Upper lobe of left lung (tissue), 6 donors: ENCODE data around the gene ZNF91. TPM values are rescaled to one million over a fixed set of nuclear protein-coding genes. Genes with fewer than 3 reads are reported as not detected.
"Not testable (repeated sequence)": the region's sequence is repeated elsewhere in the genome, so short reads cannot be mapped to it uniquely, and the experiment has no call there.

Experiments used
- ATAC-seq, 2 donors: fragments of 200-7000 bp; cut with Tn5 transposase; one replicate each; pipeline ENCODE4 v1.9.1; 2022; ENCODE audit warnings: mild to moderate bottlenecking in 2 of 2, moderate library complexity in 2 of 2; ENCODE audit not compliant: low FRiP score in 2 of 2
- DNase-seq, 2 donors: peaks; one replicate each; pipeline ENCODE4 v3.0.0-alpha.2; 2019 to 2020
- H3K27ac ChIP-seq, 4 donors: fragments of 200-600 bp; sonication (generic); one replicate each; pipeline ENCODE4 v1.5.1; 2016 to 2019
- H3K27me3 ChIP-seq, 4 donors: fragments of 200-600 bp; sonication (generic); one replicate each; pipeline ENCODE4 v1.5.1; 2017 to 2019
- H3K36me3 ChIP-seq, 4 donors: fragments of 200-600 bp; sonication (generic); one replicate each; pipeline ENCODE4 v1.5.1; 2016 to 2019
- H3K4me1 ChIP-seq, 4 donors: fragments of 200-600 bp; sonication (generic); one replicate each; pipeline ENCODE4 v1.5.1; 2018 to 2019
- H3K4me3 ChIP-seq, 4 donors: fragments of 200-600 bp; sonication (generic); one replicate each; pipeline ENCODE4 v1.5.1; 2017 to 2019; ENCODE audit warnings: mild to moderate bottlenecking in 2 of 4, moderate library complexity in 1 of 4
- H3K9me3 ChIP-seq, 4 donors: fragments of 200-600 bp; sonication (generic); one replicate each; pipeline ENCODE4 v1.5.1; 2018 to 2019
- CTCF ChIP-seq, 6 experiments: fragments of 450-650 bp in 4 of 6; fragments of 200-600 bp in 2 of 6; sonication (generic) in 2 of 6; IDR thresholded peaks; one replicate each; pipeline ENCODE4 v1.5.1; 2016 to 2019; ENCODE audit warnings: antibody characterized with exemption in 6 of 6
- EP300 ChIP-seq, 4 donors: sonication (generic); formaldehyde crosslinking; IDR thresholded peaks; one replicate each; pipeline ENCODE4 v1.5.1; 2017; ENCODE audit warnings: antibody characterized with exemption in 4 of 4, control low read depth in 2 of 4
- POLR2A ChIP-seq, 4 donors: fragments of 450-650 bp; IDR thresholded peaks; one replicate each; pipeline ENCODE4 v1.5.1; 2016 to 2017; ENCODE audit warnings: antibody characterized with exemption in 4 of 4, mild to moderate bottlenecking in 2 of 4
- POLR2AphosphoS5 ChIP-seq, 2 donors: sonication (generic); formaldehyde crosslinking; IDR thresholded peaks; one replicate each; pipeline ENCODE4 v1.5.1; 2017; ENCODE audit warnings: antibody characterized with exemption in 2 of 2
- WGBS, 2 donors: methylation state at CpG; one replicate each; pipeline ENCODE4 v1.1.5; 2017 to 2018; 5-methylcytosine and 5-hydroxymethylcytosine counted together
- total RNA-seq, 6 donors: library from RNA; depleted of rRNA in 4 of 6; stranded (reverse); fragments of >200 nt in 4 of 6; gene quantifications; one replicate each; pipeline versions ENCODE4 v1.1.0 to v1.2.1, GENCODE V29; 2016 to 2021
- donor health status: DM: no; HTN: no; CAD: no; lungs with moderate emphysema.
- donor health status: DM: no; HTN: yes; CAD: no; lungs with severe emphysema.

The ZNF91 gene
- total RNA-seq, 6 donors from 2014 or later, result 37.2 to 134 (median 53.9) TPM

GRCh38 chr19:23436944-23437343, 41.7 kb upstream of the ZNF91 start:
- H3K36me3 ChIP-seq, result no peaks in the 10 kb centered on the region
- no peak overlapping the region for H3K4me3 ChIP-seq
- no peak overlapping the region for H3K27ac ChIP-seq
- no peaks in the 10 kb centered on the region for H3K4me1 ChIP-seq
- no peak for DNase-seq
- ATAC-seq, result no peak
- WGBS, 2 donors, result 80 to 86% methylated on average over 4 of the region's 4 CpGs
- no peak for TF ChIP-seq CTCF (IDR thresholded peaks at IDR 0.05)
- no peak for TF ChIP-seq POLR2A (IDR thresholded peaks at IDR 0.05)
- TF ChIP-seq POLR2AphosphoS5 (IDR thresholded peaks at IDR 0.05), result no peak
- no peak for TF ChIP-seq EP300 (IDR thresholded peaks at IDR 0.05)
- H3K27me3 ChIP-seq, result no peaks in the 10 kb centered on the region
- H3K9me3 ChIP-seq, result peaks cover 0 to 22% (median 2%) of the 10 kb centered on the region in 4 donors

- no peak for ATAC-seq
- TF ChIP-seq POLR2AphosphoS5 (IDR thresholded peaks at IDR 0.05), result no peak
- no peak for TF ChIP-seq EP300 (IDR thresholded peaks at IDR 0.05)
- TF ChIP-seq CTCF (IDR thresholded peaks at IDR 0.05), result peak in 1 of 6 experiments; percentile 8
- TF ChIP-seq POLR2A (IDR thresholded peaks at IDR 0.05), result no peak
- WGBS, 2 donors, result 76 to 91% methylated on average over 4 of the region's 4 CpGs
Measured at GRCh38 chr19:23436318-23436717, 41.0 kb upstream of the ZNF91 start.

GRCh38 chr19:23420824-23421223, 25.6 kb upstream of the ZNF91 start:
- TF ChIP-seq CTCF (IDR thresholded peaks at IDR 0.05), result no peak
- no peak for TF ChIP-seq POLR2AphosphoS5 (IDR thresholded peaks at IDR 0.05)
- no peak for TF ChIP-seq EP300 (IDR thresholded peaks at IDR 0.05)
- TF ChIP-seq POLR2A (IDR thresholded peaks at IDR 0.05), result no peak
- ATAC-seq, result no peak
- WGBS, 2 donors, result 66 to 73% methylated on average over 5 of the region's 5 CpGs
- no peak overlapping the region for H3K27ac ChIP-seq
- no peak for DNase-seq
- peaks cover 0 to 7% (median 2%) of the 10 kb centered on the region in 4 donors for H3K9me3 ChIP-seq
- H3K36me3 ChIP-seq, result no peaks in the 10 kb centered on the region
- no peaks in the 10 kb centered on the region for H3K27me3 ChIP-seq
- H3K4me3 ChIP-seq, result no peak overlapping the region
- H3K4me1 ChIP-seq, result peaks cover under 1 to 5% (median 3%) of the 10 kb centered on the region in 4 donors

More at GRCh38 chr19:23436318-23436717, 41.0 kb upstream of the ZNF91 start:
- Histone ChIP-seq H3K27me3 (no peaks in the 10 kb centered on the region), H3K27ac (no peak overlapping the region), H3K36me3 (no peaks in the 10 kb centered on the region), H3K4me1 (no peaks in the 10 kb centered on the region), H3K9me3 (peaks cover 0 to 22% (median 2%) of the 10 kb centered on the region in 4 donors), H3K4me3 (no peak overlapping the region)
- no peak for DNase-seq

- peak in 1 of 2 donors; percentile 67 for DNase-seq
- not testable (repeated sequence) for H3K27me3 ChIP-seq, ATAC-seq, H3K27ac ChIP-seq, H3K4me3 ChIP-seq, H3K36me3 ChIP-seq, H3K9me3 ChIP-seq
- H3K4me1 ChIP-seq, result peaks cover 5 to 14% (median 10%) of the 10 kb centered on the region in 4 donors
- WGBS, 2 donors, result 80 to 94% methylated on average over 1 to 21 of the region's 38 CpGs
Measured at GRCh38 chr19:23419261-23419660, 24.0 kb upstream of the ZNF91 start.

GRCh38 chr19:23415561-23416191, 20.4 kb upstream of the ZNF91 start:
- WGBS, 2 donors, result 1% methylated on average over 10 to 33 of the region's 33 CpGs
- Histone ChIP-seq H3K27ac (no peak overlapping the region), H3K4me1 (peaks cover 5 to 14% (median 10%) of the 10 kb centered on the region in 4 donors), H3K4me3 (peak overlapping the region in 3 of 4 donors; percentile 35 to 50 (median 44)), H3K9me3 (peaks cover 0 to 7% (median 0%) of the 10 kb centered on the region in 4 donors), H3K27me3 (no peaks in the 10 kb centered on the region), H3K36me3 (no peaks in the 10 kb centered on the region)
- peak; percentile 73 to 81 for ATAC-seq
- TF ChIP-seq POLR2AphosphoS5 (IDR thresholded peaks at IDR 0.05), result no peak
- TF ChIP-seq POLR2A (IDR thresholded peaks at IDR 0.05), result no peak
- no peak for TF ChIP-seq CTCF (IDR thresholded peaks at IDR 0.05)
- TF ChIP-seq EP300 (IDR thresholded peaks at IDR 0.05), result no peak
- peak; percentile 42 to 81 for DNase-seq
